ENCODE results near the gene IGHMBP2. TPM values are rescaled to one million over a fixed set of nuclear protein-coding genes. Genes with fewer than 3 reads are reported as not detected.

IGHMBP2 gene
- total RNA-seq, 4 donors from 2014 or later = 25.2 to 195 (median 111) TPM

DNA sequence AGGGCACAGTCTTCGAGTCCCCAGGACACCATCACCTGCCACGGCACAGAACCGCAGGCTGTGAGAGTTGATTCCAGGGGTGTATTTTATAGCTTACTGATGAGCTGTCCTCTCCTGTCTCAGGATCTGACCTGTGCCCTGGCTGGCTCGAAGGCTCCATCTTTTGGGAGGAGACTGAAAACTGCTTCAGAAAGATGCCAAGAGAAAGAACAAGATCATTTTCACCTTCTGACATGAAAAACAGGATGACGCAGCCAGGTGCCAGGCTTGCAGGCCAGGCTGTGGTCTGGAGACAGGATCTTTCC, 74.9 kb downstream of the IGHMBP2 start:
- peak; percentile 1 for DNase-seq
- no peaks in the 10 kb centered on the region for H3K4me1 ChIP-seq
- no peak for TF ChIP-seq EP300 (IDR thresholded peaks at IDR 0.05; ENCODE audit: low read depth)
- TF ChIP-seq, protein P1, sequence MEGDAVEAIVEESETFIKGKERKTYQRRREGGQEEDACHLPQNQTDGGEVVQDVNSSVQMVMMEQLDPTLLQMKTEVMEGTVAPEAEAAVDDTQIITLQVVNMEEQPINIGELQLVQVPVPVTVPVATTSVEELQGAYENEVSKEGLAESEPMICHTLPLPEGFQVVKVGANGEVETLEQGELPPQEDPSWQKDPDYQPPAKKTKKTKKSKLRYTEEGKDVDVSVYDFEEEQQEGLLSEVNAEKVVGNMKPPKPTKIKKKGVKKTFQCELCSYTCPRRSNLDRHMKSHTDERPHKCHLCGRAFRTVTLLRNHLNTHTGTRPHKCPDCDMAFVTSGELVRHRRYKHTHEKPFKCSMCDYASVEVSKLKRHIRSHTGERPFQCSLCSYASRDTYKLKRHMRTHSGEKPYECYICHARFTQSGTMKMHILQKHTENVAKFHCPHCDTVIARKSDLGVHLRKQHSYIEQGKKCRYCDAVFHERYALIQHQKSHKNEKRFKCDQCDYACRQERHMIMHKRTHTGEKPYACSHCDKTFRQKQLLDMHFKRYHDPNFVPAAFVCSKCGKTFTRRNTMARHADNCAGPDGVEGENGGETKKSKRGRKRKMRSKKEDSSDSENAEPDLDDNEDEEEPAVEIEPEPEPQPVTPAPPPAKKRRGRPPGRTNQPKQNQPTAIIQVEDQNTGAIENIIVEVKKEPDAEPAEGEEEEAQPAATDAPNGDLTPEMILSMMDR (IDR thresholded peaks at IDR 0.05) = no peak
- no peak for TF ChIP-seq POLR2A (IDR thresholded peaks at IDR 0.05)
- no peak for TF ChIP-seq POLR2AphosphoS5 (IDR thresholded peaks at IDR 0.05)
- in situ Hi-C loops (cut with MboI; ENCODE audit: low pct_ligation_motif_present in 1 of 4, low pct_unique_long_range_greater_than_20kb in 1 of 4, low sequenced_read_pairs in 3 of 4) (no loop called here), intact Hi-C loops (cut with DNase I; ENCODE audit: low total_unique reads) (no loop called here)
- no peaks in the 10 kb centered on the region for H3K9me3 ChIP-seq
- H3K4me3 ChIP-seq = no peak overlapping the region
- 63 to 67% methylated on average over 1 to 5 of the region's 5 CpGs for WGBS, 2 donors (ENCODE audit: low coverage in 1 of 2)
- peaks cover 6% of the 10 kb centered on the region for H3K27me3 ChIP-seq
- H3K27ac ChIP-seq = no peak overlapping the region
- no peaks in the 10 kb centered on the region for H3K36me3 ChIP-seq

DNA sequence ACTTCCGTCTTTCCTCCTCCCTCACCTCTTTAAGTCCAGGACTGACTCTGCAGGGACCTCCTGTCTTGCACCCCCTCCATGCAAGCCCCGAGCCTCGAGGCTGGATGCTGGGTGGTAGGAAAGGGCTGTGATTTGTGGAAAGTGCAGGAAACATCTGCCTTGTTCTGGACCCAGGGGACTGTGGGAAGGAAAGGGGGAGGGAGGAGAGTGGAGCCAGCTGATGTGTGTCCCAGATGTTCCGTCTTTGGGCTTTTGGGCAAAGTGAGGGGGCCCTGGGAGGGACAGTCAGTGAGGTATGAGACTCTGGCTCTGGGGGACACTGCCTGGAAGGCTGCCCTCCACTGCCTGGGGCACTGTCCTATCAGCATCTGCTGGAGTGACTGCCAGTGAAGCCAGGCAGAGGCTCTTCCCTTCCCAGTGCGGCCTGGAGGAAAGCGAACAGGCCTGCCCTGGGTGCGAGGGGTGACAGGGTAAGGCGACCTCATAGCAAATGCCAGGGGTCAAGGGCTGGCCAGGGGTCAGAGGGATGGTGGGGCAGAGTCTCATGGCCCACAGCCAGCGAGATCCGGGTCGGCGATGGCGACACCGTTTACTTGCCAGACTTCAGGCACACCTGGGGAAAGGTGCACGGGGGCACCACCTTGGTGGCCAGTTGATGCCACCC, 75.4 kb downstream of the IGHMBP2 start:
- DNase-seq = peak; percentile 1
- WGBS, 2 donors (ENCODE audit: low coverage in 1 of 2) = 64 to 67% methylated on average over 1 to 15 of the region's 15 CpGs
- in situ Hi-C loops (cut with MboI; ENCODE audit: low pct_ligation_motif_present in 1 of 4, low pct_unique_long_range_greater_than_20kb in 1 of 4, low sequenced_read_pairs in 3 of 4) = no loop called here

DNA sequence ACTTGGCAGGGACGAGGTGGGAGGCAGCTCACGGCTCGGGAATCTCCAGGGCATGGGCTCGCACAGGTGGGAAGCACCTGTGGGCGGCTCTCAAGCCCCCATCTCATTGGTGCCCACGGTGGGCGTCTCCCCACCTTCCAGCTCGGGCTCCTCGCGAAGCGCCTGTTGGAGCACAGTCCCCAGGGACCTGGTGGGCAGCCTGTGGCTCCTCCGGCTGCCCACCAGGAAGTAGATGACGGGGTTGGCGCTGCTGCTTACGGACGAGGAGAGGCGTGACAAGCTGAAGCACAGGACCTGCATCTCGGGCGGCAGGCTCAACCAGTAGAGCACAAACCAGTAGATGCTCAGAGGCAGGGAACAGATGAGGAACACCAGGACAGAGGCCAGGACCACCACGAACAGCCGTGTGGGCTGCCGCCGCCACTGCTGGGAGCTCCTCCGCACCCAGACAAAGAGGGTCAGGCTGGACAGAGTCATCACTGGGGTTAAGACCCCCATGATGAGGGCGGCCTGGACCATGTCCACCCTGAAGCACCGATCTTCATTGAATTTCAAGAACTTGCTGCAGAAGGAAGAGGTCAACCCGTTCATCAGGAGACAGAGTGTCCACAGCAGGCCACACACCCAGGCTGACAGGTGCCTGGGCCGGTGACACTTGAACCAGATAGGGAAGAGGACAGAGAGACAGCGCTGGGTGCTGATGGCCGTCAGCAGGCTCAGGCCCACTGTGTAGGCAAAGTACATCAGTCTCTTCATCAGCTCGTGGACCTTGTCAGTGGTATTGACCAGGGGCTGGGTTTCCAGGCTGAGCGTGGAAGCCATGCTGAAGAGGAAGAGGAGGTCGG, 76.5 kb downstream of the IGHMBP2 start:
- 84% methylated on average over 24 of the region's 33 CpGs; no CpG with 5 or more reads in 1 of the 2 donors for WGBS, 2 donors (ENCODE audit: low coverage in 1 of 2)
- H3K27me3 ChIP-seq = peaks cover 6% of the 10 kb centered on the region
- H3K4me3 ChIP-seq = no peak overlapping the region
- H3K4me1 ChIP-seq = no peaks in the 10 kb centered on the region
- TF ChIP-seq, protein P1 (IDR thresholded peaks at IDR 0.05) = no peak
- TF ChIP-seq POLR2A (IDR thresholded peaks at IDR 0.05) (no peak), POLR2AphosphoS5 (IDR thresholded peaks at IDR 0.05) (no peak)
- in situ Hi-C loops (cut with MboI; ENCODE audit: low pct_ligation_motif_present in 1 of 4, low pct_unique_long_range_greater_than_20kb in 1 of 4, low sequenced_read_pairs in 3 of 4) = no loop called here
- intact Hi-C loops (cut with DNase I; ENCODE audit: low total_unique reads) = no loop called here
- no peaks in the 10 kb centered on the region for H3K9me3 ChIP-seq
- no peaks in the 10 kb centered on the region for H3K36me3 ChIP-seq
- H3K27ac ChIP-seq = no peak overlapping the region
- peak; percentile 5 for DNase-seq

More for the DNA sequence above, 75.4 kb downstream of the IGHMBP2 start:
- TF ChIP-seq EP300 (IDR thresholded peaks at IDR 0.05; ENCODE audit: low read depth) = no peak
- TF ChIP-seq POLR2AphosphoS5 (IDR thresholded peaks at IDR 0.05) = no peak
- TF ChIP-seq POLR2A (IDR thresholded peaks at IDR 0.05) = no peak
- TF ChIP-seq, protein P1 (IDR thresholded peaks at IDR 0.05) = no peak
- Histone ChIP-seq H3K9me3 (no peaks in the 10 kb centered on the region), H3K4me1 (no peaks in the 10 kb centered on the region), H3K27me3 (peaks cover 6% of the 10 kb centered on the region), H3K4me3 (no peak overlapping the region), H3K36me3 (no peaks in the 10 kb centered on the region), H3K27ac (no peak overlapping the region)
- intact Hi-C loops (cut with DNase I; ENCODE audit: low total_unique reads) = no loop called here

DNA sequence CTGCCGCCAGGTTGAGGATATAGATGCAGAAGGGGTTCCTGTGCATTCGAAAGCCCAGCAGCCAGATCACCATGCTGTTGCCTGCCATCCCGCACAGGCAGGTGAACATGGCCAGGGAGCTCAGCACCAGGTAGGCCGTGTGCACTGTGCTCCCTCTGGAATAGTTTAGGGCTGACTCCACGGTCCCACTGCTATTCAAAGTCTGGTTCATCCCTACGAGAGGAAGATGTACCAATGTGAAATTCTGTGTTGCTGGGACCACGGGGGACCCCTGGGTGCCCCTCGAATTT, 77.0 kb downstream of the IGHMBP2 start, which contains the start of gene MRGPRD:
MRGPRD (minus strand) TSS at position 211 of the 290 bp plus-strand sequence; CDS start at position 211, 0 bp downstream.
- no peaks in the 10 kb centered on the region for H3K4me1 ChIP-seq
- DNase-seq = no peak
- H3K9me3 ChIP-seq = no peaks in the 10 kb centered on the region
- no peak within 1 kb of the TSS for H3K27ac ChIP-seq
- H3K4me3 ChIP-seq = no peak within 1 kb of the TSS
- intact Hi-C loops (cut with DNase I; ENCODE audit: low total_unique reads) = no loop called here
- 79 to 80% methylated on average over 2 to 8 of the region's 8 CpGs for WGBS, 2 donors (ENCODE audit: low coverage in 1 of 2)
- peaks cover 6% of the 10 kb centered on the region for H3K27me3 ChIP-seq
- TF ChIP-seq, protein P1 (IDR thresholded peaks at IDR 0.05) = no peak
- no peak for TF ChIP-seq POLR2A (IDR thresholded peaks at IDR 0.05)
- TF ChIP-seq POLR2AphosphoS5 (IDR thresholded peaks at IDR 0.05) = no peak
- no peak for TF ChIP-seq EP300 (IDR thresholded peaks at IDR 0.05; ENCODE audit: low read depth)
- no peaks in the 10 kb centered on the region for H3K36me3 ChIP-seq
- in situ Hi-C loops (cut with MboI; ENCODE audit: low pct_ligation_motif_present in 1 of 4, low pct_unique_long_range_greater_than_20kb in 1 of 4, low sequenced_read_pairs in 3 of 4) = no loop called here
